HG03139 (cell line): ENCODE measurements around the gene KCNC4.

ENCODE experiments used
- ATAC-seq: cut with Tn5 transposase; IDR thresholded peaks from one replicate; pipeline ENCODE4 v1.9.1; 2021; ENCODE audit not compliant: unreplicated experiment

Gene KCNC4

DNA sequence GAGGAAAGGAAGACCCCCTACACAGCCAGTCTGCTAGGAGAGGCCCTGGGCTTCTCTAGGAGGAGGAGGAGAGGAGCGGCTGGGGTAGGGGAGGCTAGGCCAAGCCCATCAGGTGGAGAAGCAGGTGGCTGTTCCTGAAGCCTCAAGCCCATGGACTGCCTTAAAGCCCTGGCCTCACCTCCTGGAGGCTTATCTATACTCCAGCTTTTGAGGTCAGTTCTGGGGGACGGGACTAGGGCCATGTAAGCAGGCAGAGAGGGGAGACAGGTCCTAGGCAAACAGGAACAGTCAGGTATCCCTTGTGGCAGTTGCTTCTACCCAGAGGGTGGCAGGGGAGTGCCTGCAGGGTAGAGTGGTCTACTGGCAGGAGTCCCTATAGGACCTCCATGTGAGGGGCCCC lies 40.6 kb downstream of the KCNC4 start:
- no peak for ATAC-seq

- no peak for ATAC-seq
Observed at GRCh38 chr1:110253213-110253612, 43.1 kb downstream of the KCNC4 start.

DNA sequence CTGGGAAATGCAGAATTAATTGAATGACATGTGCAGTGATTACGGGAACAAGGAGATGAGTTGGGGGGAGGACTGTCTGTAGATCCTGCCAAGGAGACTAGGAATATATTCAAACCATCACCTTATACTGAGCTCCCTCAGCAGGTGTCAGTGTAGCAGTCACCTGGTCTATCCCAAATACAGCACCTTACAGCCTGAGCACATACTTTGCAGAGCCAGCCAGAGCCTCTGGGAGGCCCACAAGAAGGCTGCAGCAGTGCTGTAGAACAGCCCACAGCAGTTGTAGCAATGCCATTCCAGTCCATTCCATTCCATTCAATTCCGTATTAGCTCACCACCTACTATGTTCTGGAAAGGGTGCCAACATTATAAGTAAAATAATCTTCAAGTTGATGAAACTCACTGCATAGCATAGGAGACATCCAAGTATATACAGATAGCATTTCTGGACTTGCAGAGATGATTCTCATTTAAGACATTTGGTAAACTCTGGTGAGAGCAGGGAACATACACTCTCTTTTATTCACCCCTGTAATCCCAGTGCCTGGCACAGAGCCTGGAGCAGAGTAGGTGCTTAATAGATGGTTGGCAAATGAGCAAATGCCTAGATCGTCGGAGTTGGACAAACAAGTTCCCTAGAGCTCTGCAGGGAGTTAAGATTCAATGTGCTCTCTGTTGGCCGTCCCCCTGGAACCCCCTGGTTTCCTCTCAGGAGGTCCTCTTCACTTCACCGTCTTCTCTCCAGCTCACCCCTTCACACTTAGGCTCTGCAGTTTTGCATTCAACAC lies 44.7 kb downstream of the KCNC4 start:
- no peak for ATAC-seq

- ATAC-seq: no peak
Observed at GRCh38 chr1:110255392-110255787, 45.3 kb downstream of the KCNC4 start.

DNA sequence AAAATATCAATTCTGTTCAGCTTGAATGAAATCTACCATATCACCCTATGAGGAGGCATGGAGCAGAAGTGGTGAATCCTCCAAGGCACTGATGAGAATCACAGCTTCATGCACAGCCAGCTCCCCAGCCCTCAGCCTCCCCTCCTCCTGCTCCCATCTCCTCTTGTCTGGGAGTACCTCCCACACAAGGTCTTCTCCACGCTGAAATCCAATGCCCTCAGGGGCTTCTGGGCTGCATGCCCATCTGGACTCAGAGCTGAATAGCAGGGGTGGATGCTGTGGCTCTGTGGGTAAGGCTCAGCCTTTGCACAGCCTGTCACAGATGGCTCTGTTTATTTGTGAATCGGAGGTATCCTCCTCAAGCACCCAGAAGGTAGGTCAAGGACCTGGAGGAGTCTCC lies 48.6 kb downstream of the KCNC4 start:
- ATAC-seq: no peak

DNA sequence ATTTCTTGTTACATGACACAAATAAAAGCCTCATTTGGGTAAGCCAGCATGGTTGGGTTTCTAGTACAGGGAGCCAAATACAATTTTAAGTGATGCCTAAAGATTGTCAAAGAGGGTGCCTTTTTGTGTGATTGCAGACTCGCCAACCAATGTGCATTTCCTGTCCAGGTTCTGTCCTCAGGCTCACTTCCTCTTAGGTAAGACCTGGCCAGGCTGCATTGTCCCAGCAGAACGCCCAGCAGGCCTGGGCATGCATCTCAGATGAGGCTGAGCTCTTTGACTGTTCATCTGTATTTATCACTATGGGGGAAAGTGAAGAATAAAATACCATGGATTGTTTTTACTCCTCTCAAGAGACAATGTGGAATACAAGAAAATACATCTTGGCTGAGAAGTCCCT lies 49.7 kb downstream of the KCNC4 start:
- no peak for ATAC-seq
